Measurements from ENCODE around the gene RPRD1A. TPM values are rescaled to one million over a fixed set of nuclear protein-coding genes. Genes with fewer than 3 reads are reported as not detected.

Gene RPRD1A
- total RNA-seq, 4 donors from 2014 or later = 81.4 to 103 (median 92.4) TPM

DNA sequence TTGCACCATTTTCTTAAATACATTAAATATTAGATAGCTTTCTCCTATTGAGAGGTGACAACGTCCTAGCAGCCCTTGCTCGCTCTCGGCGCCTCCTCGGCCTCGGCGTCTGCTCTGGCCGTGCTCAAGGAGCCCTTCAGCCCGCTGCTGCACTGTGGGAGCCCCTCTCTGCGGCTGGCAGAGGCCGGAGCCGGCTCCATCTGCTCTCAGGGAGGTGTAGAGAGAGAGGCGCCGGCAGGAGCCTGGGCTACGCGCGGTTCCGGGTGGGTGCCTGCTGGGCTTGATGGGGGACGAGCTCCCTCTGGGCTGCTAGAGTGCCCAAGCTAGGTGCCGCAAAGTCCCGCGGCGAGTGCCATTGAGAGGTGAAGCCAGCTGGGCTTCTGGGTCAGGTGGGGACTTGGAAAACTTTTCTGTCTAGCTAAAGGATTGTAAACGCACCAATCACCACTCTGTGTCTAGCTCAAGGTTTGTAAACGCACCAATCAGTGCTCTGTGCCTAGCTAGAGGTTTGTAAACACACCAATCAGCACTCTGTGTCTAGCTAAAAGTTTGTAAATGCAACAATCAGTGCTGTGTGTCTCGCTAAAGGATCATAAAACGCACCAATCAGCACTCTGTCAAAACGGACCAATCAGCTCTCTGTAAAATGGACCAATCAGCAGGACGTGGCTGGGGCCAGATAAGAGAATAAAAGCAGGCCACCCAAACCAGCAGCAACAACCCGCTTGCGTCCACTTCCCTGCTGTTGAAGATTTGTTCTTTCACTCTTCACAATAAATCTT lies 3.1 kb downstream of the RPRD1A start:
- Histone ChIP-seq H3K27me3 (no peaks in the 10 kb centered on the region), H3K36me3 (no peaks in the 10 kb centered on the region), H3K4me3 (no peak overlapping the region), H3K4me1 (peaks cover 0 to 38% (median 4%) of the 10 kb centered on the region in 3 donors), H3K27ac (no peak overlapping the region), H3K9me3 (no peaks in the 10 kb centered on the region)
- ATAC-seq = no peak
- WGBS, 2 donors (ENCODE audit: low coverage in 1 of 2) = 92 to 93% methylated on average over 9 to 15 of the region's 31 CpGs
- TF ChIP-seq EP300 (IDR thresholded peaks at IDR 0.05) (no peak), POLR2A (IDR thresholded peaks at IDR 0.05) (no peak), POLR2AphosphoS5 (IDR thresholded peaks at IDR 0.05) (no peak)
- TF ChIP-seq, protein P1, sequence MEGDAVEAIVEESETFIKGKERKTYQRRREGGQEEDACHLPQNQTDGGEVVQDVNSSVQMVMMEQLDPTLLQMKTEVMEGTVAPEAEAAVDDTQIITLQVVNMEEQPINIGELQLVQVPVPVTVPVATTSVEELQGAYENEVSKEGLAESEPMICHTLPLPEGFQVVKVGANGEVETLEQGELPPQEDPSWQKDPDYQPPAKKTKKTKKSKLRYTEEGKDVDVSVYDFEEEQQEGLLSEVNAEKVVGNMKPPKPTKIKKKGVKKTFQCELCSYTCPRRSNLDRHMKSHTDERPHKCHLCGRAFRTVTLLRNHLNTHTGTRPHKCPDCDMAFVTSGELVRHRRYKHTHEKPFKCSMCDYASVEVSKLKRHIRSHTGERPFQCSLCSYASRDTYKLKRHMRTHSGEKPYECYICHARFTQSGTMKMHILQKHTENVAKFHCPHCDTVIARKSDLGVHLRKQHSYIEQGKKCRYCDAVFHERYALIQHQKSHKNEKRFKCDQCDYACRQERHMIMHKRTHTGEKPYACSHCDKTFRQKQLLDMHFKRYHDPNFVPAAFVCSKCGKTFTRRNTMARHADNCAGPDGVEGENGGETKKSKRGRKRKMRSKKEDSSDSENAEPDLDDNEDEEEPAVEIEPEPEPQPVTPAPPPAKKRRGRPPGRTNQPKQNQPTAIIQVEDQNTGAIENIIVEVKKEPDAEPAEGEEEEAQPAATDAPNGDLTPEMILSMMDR (IDR thresholded peaks at IDR 0.05) = no peak

DNA sequence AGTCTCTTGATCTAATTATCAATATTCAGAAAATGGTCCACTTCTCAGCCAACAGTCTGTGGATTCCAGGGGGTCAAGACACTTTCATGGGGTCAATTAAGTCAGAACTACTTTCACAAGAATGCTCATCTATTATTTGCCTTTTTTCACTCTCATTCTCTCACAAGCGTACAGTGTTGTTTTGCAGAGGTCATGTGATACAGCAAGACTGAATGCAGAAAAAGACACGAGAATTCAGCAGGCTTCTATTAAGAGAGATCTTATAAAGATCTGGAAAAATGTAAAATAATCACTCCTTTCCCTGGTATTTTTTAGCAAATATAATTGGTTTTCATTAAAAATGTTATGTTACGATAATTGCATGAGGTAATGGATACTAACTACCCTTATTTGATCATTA lies 8.7 kb downstream of the RPRD1A start:
- Histone ChIP-seq H3K27me3 (no peaks in the 10 kb centered on the region), H3K27ac (no peak overlapping the region)

DNA sequence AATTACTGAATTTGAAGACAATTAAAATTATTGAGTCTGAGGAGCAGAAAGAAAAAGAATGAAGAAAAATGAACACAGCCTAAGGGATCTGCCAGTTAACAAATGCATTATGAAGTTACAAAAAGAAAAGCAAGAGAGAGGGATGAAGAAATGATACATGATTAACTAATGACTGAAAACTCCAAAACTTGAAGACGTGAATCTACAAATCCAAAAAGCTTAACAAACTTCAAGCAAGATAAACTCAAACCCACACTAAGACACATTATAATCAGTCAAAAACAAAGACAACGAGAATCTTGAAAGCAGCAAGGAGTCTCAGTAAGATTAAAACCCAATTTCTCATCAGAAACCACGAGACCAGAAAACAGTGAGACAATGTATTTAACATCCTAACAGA lies 15.6 kb downstream of the RPRD1A start:
- Histone ChIP-seq H3K4me1 (peaks cover 0 to 10% (median 0%) of the 10 kb centered on the region in 3 donors), H3K36me3 (peaks cover 0 to 5% of the 10 kb centered on the region in 2 donors), H3K27ac (no peak overlapping the region), H3K4me3 (no peak overlapping the region), H3K27me3 (no peaks in the 10 kb centered on the region), H3K9me3 (peaks cover 0 to 16% (median 0%) of the 10 kb centered on the region in 3 donors)
- TF ChIP-seq POLR2AphosphoS5 (IDR thresholded peaks at IDR 0.05) (no peak), EP300 (IDR thresholded peaks at IDR 0.05) (no peak), POLR2A (IDR thresholded peaks at IDR 0.05) (no peak)
- TF ChIP-seq, protein P1 (IDR thresholded peaks at IDR 0.05) = no peak
- 89 to 97% methylated on average over 3 of the region's 3 CpGs for WGBS, 2 donors (ENCODE audit: low coverage in 1 of 2)
- ATAC-seq = no peak

More for the DNA sequence above, 8.7 kb downstream of the RPRD1A start:
- Histone ChIP-seq H3K4me3 (no peak overlapping the region), H3K4me1 (peaks cover 0 to 11% (median 0%) of the 10 kb centered on the region in 3 donors), H3K9me3 (no peaks in the 10 kb centered on the region), H3K36me3 (no peaks in the 10 kb centered on the region)
- WGBS, 2 donors (ENCODE audit: low coverage in 1 of 2) = 83 to 88% methylated on average over 2 to 3 of the region's 3 CpGs
- TF ChIP-seq POLR2A (IDR thresholded peaks at IDR 0.05) = no peak
- TF ChIP-seq, protein P1 (IDR thresholded peaks at IDR 0.05) = no peak
- TF ChIP-seq POLR2AphosphoS5 (IDR thresholded peaks at IDR 0.05) = no peak
- TF ChIP-seq EP300 (IDR thresholded peaks at IDR 0.05) = no peak
- no peak for ATAC-seq

DNA sequence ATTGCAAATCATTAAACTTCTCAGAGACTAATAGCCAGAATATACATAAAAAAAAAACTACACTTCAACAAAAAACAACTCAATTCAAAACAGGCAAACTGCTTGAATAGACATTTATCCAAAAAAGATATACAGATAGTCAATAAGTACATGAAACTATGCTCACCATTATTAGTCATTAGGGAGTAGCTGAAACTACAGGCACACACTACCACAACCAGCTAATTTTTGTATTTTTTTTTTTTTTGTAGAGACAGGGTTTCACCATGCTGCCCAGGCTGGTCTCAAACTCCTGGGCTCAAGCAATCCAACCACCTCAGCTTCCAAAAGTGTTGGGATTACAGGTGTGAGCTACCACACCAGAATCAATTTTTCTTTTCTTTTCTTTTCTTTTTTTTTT lies 16.9 kb downstream of the RPRD1A start:
- Histone ChIP-seq H3K4me3 (no peak overlapping the region), H3K9me3 (peaks cover 0 to 16% (median 0%) of the 10 kb centered on the region in 3 donors), H3K36me3 (peaks cover 0 to 5% of the 10 kb centered on the region in 2 donors), H3K27me3 (no peaks in the 10 kb centered on the region), H3K27ac (no peak overlapping the region), H3K4me1 (peaks cover 0 to 18% (median 0%) of the 10 kb centered on the region in 3 donors)
- ATAC-seq = no peak
- TF ChIP-seq EP300 (IDR thresholded peaks at IDR 0.05) (no peak), POLR2A (IDR thresholded peaks at IDR 0.05) (no peak), POLR2AphosphoS5 (IDR thresholded peaks at IDR 0.05) (no peak)
- TF ChIP-seq, protein P1 (IDR thresholded peaks at IDR 0.05) = no peak

DNA sequence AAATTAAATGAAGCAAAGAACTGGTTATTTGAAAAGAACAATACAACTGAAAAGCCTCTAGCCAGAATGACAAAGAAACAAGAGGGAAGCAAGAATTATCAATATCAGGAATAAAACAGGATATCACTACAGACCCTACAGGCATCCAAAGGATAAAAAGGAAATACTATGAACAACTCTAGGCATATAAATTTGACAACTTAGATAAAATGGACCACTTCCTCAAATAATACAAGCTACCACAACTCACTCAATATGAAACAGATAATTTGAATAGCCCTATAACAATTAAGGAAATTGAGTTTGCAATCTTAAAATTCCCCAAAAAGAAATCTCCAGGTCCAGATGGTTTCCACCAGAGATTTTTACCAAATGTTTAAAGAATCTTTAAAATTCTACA lies 19.8 kb downstream of the RPRD1A start:
- TF ChIP-seq POLR2A (IDR thresholded peaks at IDR 0.05) (no peak), EP300 (IDR thresholded peaks at IDR 0.05) (no peak), POLR2AphosphoS5 (IDR thresholded peaks at IDR 0.05) (no peak)
- TF ChIP-seq, protein P1 (IDR thresholded peaks at IDR 0.05) = no peak
- Histone ChIP-seq H3K27me3 (no peaks in the 10 kb centered on the region), H3K4me3 (no peak overlapping the region), H3K4me1 (peaks cover 0 to 19% (median 0%) of the 10 kb centered on the region in 3 donors), H3K9me3 (peaks cover 0 to 14% (median 0%) of the 10 kb centered on the region in 3 donors), H3K36me3 (peaks cover 0 to 3% of the 10 kb centered on the region in 2 donors), H3K27ac (no peak overlapping the region)
- ATAC-seq = no peak
